22Rv1 (cell line): Measurements from ENCODE around the gene CALCOCO1.

Experiments
- ZFX ChIP-seq: fragments of 450-650 bp; IDR thresholded peaks from 2 replicates; pipeline ENCODE4 v1.6.1; 2017; ENCODE audit warnings: antibody characterized with exemption, borderline replicate concordance
- TF ChIP-seq, protein P1 (sequence below): fragments of 450-650 bp; IDR thresholded peaks from 2 replicates; pipeline ENCODE4 v1.5.1; 2017; ENCODE audit warnings: mild to moderate bottlenecking

DNA sequence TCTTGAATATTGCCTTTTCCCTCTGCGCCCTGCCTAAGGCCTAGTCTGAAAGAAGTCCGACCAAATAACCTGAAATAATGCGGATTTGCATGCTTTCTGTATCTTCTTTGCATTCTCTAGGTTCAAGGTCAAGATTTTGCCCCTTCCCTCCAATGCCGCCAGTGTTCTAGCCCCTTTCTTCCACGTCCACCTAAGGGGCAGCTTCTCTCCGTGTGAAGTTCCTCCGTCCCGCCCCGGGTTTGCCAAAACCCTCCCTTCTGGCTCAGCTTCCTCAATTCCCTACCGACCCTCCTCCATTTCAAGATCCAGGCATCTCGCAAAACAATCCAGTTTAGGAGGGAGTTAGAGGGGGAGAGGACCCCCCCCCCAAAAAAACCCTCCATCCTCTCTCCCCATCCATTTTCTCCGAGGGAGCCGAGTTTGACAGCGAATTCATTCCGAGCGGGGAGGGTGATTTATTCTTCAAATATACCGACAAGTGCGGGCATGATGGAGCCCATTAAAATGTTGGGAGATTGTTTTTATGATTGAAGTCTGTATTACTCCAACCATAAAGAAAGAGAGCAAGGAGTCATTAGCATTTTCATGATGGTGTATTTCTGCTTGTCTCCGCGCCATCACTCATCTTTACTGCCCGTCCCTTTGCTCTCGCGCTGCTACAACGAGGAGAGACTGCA, 30.5 kb downstream of the CALCOCO1 start:
- TF ChIP-seq, protein P1, sequence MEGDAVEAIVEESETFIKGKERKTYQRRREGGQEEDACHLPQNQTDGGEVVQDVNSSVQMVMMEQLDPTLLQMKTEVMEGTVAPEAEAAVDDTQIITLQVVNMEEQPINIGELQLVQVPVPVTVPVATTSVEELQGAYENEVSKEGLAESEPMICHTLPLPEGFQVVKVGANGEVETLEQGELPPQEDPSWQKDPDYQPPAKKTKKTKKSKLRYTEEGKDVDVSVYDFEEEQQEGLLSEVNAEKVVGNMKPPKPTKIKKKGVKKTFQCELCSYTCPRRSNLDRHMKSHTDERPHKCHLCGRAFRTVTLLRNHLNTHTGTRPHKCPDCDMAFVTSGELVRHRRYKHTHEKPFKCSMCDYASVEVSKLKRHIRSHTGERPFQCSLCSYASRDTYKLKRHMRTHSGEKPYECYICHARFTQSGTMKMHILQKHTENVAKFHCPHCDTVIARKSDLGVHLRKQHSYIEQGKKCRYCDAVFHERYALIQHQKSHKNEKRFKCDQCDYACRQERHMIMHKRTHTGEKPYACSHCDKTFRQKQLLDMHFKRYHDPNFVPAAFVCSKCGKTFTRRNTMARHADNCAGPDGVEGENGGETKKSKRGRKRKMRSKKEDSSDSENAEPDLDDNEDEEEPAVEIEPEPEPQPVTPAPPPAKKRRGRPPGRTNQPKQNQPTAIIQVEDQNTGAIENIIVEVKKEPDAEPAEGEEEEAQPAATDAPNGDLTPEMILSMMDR, result no peak
- TF ChIP-seq ZFX, result no peak
